ENCODE data around the gene PAWR. TPM values are rescaled to one million over a fixed set of nuclear protein-coding genes. Genes with fewer than 3 reads are reported as not detected.

PAWR gene
- total and polyA plus RNA-seq, 2 experiments from 2014 or later: 149 to 180 TPM

- H3K4me1 ChIP-seq (ENCODE audit: insufficient read depth): peaks cover 16% of the 10 kb centered on the region
- H3K27ac Mint-ChIP-seq: no peak overlapping the region
- TF ChIP-seq EZH2 (IDR thresholded peaks at IDR 0.05; ENCODE audit: low read depth, unreplicated experiment) (no peak), JUNB (IDR thresholded peaks at IDR 0.05; ENCODE audit: unreplicated experiment) (no peak)
- no peaks in the 10 kb centered on the region for H3K27me3 ChIP-seq (ENCODE audit: insufficient read depth)
- H3K9me3 Mint-ChIP-seq: no peaks in the 10 kb centered on the region
- DNase-seq (ENCODE audit: low spot score) (peak; percentile 33), ATAC-seq (peak; percentile 66)
- 0 out of 2 replicates have a peak overlapping the region, but pooled peaks have one; percentile 26 for H3K27ac ChIP-seq (ENCODE audit: low read depth)
- peaks cover 97% of the 10 kb centered on the region for H3K79me2 ChIP-seq (replicated peaks; ENCODE audit: insufficient read depth)
- H3K36me3 Mint-ChIP-seq (ENCODE audit: low read depth): peaks cover 40% of the 10 kb centered on the region
- H3K9me2 ChIP-seq (ENCODE audit: insufficient read depth): no peaks in the 10 kb centered on the region
- no peak overlapping the region for H3K4me3 ChIP-seq
- H3F3A ChIP-seq (replicated peaks; ENCODE audit: low read depth): no peaks in the 10 kb centered on the region
- H2AFZ ChIP-seq: no peak overlapping the region
- no peak overlapping the region for H3K4me2 ChIP-seq
- peaks cover 13% of the 10 kb centered on the region for H3K36me3 ChIP-seq (ENCODE audit: insufficient read depth)
- H4K20me1 ChIP-seq (replicated peaks; ENCODE audit: insufficient read depth): peaks cover 20% of the 10 kb centered on the region
- H3K4me3 Mint-ChIP-seq: no peak overlapping the region
- H3K4me1 Mint-ChIP-seq: peaks cover 24% of the 10 kb centered on the region
- peaks cover 9% of the 10 kb centered on the region for H3K27me3 Mint-ChIP-seq (ENCODE audit: insufficient read depth, low read depth, poor library complexity)
Observed at GRCh38 chr12:79617696-79618095, 73.1 kb downstream of the PAWR start.

DNA sequence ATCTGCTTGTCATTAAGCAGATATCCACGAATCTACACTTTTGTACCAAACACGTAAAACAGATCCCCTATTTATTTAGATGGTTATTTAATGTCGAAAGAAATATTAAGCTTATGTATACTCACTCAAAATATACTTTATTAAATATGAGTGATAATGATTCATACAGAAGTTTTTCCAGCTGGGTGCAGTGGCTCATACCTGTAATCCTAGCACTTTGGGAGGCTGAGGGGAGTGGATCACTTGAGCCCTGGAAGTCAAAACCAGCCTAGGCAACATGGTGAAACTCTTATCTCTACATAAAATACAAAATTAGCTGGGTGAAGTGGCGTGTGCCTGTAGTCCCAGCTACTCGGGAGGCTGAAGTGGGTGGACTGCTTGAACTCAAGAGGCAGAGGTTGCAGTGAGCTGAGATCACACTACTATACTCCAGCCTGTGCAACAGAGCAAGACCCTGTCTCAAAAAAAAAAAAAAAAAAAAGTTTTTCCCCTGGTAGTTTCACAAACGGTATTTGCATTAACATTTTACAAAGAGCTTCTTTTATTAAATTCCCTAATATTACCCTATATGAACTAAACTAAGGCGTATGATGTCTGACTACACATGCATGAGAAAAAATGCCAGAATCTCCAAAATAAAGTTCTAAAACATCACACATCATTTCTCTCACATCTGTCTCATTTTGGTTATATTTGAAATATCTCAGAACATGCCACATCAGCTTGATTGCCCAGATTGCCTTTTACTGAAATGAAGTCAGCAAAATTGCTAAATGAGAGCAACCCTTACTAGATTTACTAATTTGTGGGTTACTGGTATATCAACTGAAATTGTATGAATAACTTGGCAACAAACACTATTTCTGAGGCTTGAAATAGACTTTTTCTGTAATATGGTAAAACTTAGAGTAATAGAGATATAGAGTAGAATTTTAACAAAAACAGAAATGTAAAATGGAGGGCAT is 74.9 kb downstream of the PAWR start:
- no peak overlapping the region; the same call in 1 of the 2 replicates for H3K27ac Mint-ChIP-seq
- H3K4me2 ChIP-seq: no peak overlapping the region
- no peaks in the 10 kb centered on the region for H3F3A ChIP-seq (replicated peaks; ENCODE audit: low read depth)
- peaks cover 95% of the 10 kb centered on the region for H3K79me2 ChIP-seq (replicated peaks; ENCODE audit: insufficient read depth)
- peak; percentile 28; the same call in 1 of the 3 replicates for ATAC-seq
- H3K36me3 Mint-ChIP-seq (ENCODE audit: low read depth): peaks cover 54% of the 10 kb centered on the region
- H3K9me2 ChIP-seq (ENCODE audit: insufficient read depth): no peaks in the 10 kb centered on the region
- H3K27ac ChIP-seq (ENCODE audit: low read depth): 0 out of 2 replicates have a peak overlapping the region, but pooled peaks have one; percentile 14
- TF ChIP-seq CREB1 (CRISPR knock-in tag; IDR thresholded peaks at IDR 0.05; ENCODE audit: low read depth): no peak
- no peak for TF ChIP-seq NANOG (IDR thresholded peaks at IDR 0.05; ENCODE audit: borderline replicate concordance)
- H4K20me1 ChIP-seq (replicated peaks; ENCODE audit: insufficient read depth): peaks cover 15% of the 10 kb centered on the region
- H3K4me1 ChIP-seq (ENCODE audit: insufficient read depth): peaks cover 5% of the 10 kb centered on the region
- no peak overlapping the region for H2AFZ ChIP-seq
- H3K4me3 ChIP-seq: no peak overlapping the region
- no peak overlapping the region for H3K4me3 Mint-ChIP-seq
- peaks cover 6% of the 10 kb centered on the region for H3K27me3 Mint-ChIP-seq (ENCODE audit: insufficient read depth, low read depth, poor library complexity)
- H3K27me3 ChIP-seq (ENCODE audit: insufficient read depth): no peaks in the 10 kb centered on the region
- peaks cover 17% of the 10 kb centered on the region for H3K4me1 Mint-ChIP-seq
- no peak for DNase-seq (ENCODE audit: low spot score)
- H3K9me3 Mint-ChIP-seq: no peaks in the 10 kb centered on the region
- peaks cover 9% of the 10 kb centered on the region for H3K36me3 ChIP-seq (ENCODE audit: insufficient read depth)

- Histone ChIP-seq H3K36me3 (ENCODE audit: insufficient read depth) (peaks cover 8% of the 10 kb centered on the region; the same call in 1 of the 2 replicates), H3K4me1 (ENCODE audit: insufficient read depth) (peaks cover 4% of the 10 kb centered on the region; the same call in 1 of the 2 replicates), H4K20me1 (replicated peaks; ENCODE audit: insufficient read depth) (peaks cover 13% of the 10 kb centered on the region), H3F3A (replicated peaks; ENCODE audit: low read depth) (no peaks in the 10 kb centered on the region), H3K4me3 (no peak overlapping the region), H2AFZ (no peak overlapping the region), H3K27me3 (ENCODE audit: insufficient read depth) (no peaks in the 10 kb centered on the region), H3K4me2 (no peak overlapping the region), H3K27ac (ENCODE audit: low read depth) (peak overlapping the region; percentile 7; the same call in 1 of the 2 replicates), H3K9me2 (ENCODE audit: insufficient read depth) (no peaks in the 10 kb centered on the region), H3K79me2 (replicated peaks; ENCODE audit: insufficient read depth) (peaks cover 95% of the 10 kb centered on the region)
- Mint-ChIP-seq H3K4me3 (no peak overlapping the region), H3K9me3 (peaks cover 5% of the 10 kb centered on the region), H3K27ac (no peak overlapping the region), H3K4me1 (peaks cover 12% of the 10 kb centered on the region), H3K27me3 (ENCODE audit: insufficient read depth, low read depth, poor library complexity) (peaks cover 5% of the 10 kb centered on the region), H3K36me3 (ENCODE audit: low read depth) (peaks cover 54% of the 10 kb centered on the region)
- DNase-seq (ENCODE audit: low spot score) (no peak), ATAC-seq (no peak; the same call in 2 of the 3 replicates)
- no peak for TF ChIP-seq ETS1 (IDR thresholded peaks at IDR 0.05)
- TF ChIP-seq ZNF114 (CRISPR knock-in tag; IDR thresholded peaks at IDR 0.05): no peak
- no peak for TF ChIP-seq CREB1 (CRISPR knock-in tag; IDR thresholded peaks at IDR 0.05; ENCODE audit: low read depth)
- TF ChIP-seq EZH2phosphoT487 (IDR thresholded peaks at IDR 0.05; ENCODE audit: unreplicated experiment): no peak
- TF ChIP-seq, protein P1, sequence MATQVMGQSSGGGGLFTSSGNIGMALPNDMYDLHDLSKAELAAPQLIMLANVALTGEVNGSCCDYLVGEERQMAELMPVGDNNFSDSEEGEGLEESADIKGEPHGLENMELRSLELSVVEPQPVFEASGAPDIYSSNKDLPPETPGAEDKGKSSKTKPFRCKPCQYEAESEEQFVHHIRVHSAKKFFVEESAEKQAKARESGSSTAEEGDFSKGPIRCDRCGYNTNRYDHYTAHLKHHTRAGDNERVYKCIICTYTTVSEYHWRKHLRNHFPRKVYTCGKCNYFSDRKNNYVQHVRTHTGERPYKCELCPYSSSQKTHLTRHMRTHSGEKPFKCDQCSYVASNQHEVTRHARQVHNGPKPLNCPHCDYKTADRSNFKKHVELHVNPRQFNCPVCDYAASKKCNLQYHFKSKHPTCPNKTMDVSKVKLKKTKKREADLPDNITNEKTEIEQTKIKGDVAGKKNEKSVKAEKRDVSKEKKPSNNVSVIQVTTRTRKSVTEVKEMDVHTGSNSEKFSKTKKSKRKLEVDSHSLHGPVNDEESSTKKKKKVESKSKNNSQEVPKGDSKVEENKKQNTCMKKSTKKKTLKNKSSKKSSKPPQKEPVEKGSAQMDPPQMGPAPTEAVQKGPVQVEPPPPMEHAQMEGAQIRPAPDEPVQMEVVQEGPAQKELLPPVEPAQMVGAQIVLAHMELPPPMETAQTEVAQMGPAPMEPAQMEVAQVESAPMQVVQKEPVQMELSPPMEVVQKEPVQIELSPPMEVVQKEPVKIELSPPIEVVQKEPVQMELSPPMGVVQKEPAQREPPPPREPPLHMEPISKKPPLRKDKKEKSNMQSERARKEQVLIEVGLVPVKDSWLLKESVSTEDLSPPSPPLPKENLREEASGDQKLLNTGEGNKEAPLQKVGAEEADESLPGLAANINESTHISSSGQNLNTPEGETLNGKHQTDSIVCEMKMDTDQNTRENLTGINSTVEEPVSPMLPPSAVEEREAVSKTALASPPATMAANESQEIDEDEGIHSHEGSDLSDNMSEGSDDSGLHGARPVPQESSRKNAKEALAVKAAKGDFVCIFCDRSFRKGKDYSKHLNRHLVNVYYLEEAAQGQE (IDR thresholded peaks at IDR 0.05; ENCODE audit: unreplicated experiment): no peak
- no peak for TF ChIP-seq POLR2AphosphoS5 (IDR thresholded peaks at IDR 0.05; ENCODE audit: low read depth)
- no peak for TF ChIP-seq NANOG (IDR thresholded peaks at IDR 0.05; ENCODE audit: borderline replicate concordance)
Observed at GRCh38 chr12:79614730-79615129, 76.0 kb downstream of the PAWR start.
